NCI-H524 (cell line): ENCODE data around the gene SRXN1.

Experiments used
- DNase-seq, 2 experiments: peaks; one replicate each; lab custom pipeline; 2025; lab: John Stamatoyannopoulos, UW

The SRXN1 gene

DNA sequence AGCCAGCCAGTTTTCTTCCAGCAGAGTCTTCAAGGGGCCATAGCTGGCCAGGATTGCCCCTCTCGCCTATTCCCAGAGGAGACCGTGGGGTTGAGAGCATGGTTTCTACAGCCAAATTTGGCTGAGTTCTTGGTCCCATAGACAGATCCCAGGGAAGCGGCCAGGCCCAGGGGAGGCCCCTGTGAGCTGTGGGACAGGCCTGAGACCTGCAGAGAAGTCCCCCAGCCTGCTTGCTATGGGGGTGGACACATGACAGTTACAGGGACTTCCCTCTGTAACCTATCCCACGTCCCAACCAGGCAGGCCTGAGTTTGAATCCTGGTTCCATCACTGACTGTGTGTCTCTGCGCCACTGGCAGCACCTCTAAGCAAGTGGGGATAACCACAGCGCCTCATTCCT is 45.5 kb downstream of the SRXN1 start:
- DNase-seq: no peak

DNA sequence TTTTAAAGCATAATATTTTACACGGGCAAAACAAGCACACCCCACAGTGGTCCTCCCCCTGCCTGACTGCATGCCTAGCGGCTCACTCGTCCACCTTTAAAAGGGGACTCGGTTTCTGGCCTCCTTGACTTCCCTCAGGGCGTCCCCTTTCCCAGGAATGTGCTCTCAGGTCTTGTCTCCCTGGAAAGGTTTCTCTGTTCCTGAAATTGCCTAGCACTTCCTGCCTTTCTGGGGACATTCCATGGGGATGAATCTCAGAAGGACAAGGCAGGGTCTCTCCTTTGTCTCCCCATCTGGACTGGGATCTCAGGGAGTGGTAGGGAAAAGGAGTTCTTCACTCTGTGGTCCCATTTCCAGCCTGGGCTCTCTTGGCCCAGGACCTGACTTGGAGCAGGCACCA is 47.8 kb downstream of the SRXN1 start:
- DNase-seq: no peak

GRCh38 chr20:603116-603640 is 49.8 kb downstream of the SRXN1 start:
- no peak for DNase-seq

DNA sequence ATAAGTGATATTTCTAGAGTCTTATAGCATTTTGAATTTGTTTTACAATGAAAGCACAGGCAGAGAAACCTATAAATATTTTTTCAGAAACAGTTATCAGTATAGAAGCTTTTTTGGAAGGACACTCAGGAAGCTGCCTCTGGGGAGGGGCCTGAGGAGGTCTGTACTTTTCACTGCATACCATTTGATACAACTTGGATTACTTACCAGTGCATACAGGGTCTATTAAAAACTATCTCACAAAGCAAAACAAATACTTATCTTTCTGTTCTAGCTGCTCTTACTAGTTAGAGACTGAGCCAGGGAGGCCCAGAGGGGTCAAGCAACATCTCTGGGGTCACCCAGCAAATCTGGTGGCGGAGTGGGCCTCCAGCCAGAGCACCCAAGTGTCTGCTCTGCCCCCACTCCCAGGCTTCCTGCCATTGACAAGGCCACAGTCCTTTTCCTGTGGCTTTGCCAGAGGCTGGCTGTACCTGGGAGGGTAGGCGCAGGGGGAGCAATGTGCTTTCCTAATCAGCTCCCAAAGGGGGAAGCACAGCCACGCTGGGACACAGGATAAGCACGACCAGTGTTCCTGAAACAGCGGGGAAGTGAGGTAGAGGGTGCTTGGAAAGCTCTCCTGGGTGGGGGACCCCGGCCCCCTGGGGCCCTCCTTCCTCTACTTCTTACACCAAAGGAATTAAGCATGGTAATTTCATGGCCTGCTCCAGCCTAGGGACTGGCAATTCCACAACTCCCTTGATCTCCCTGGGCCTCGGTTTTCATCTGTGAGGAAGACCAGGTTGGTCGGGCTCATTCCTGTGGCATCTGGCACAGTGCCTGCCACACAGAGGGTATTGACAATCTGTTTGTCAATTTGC is 50.7 kb downstream of the SRXN1 start:
- DNase-seq: no peak

DNA sequence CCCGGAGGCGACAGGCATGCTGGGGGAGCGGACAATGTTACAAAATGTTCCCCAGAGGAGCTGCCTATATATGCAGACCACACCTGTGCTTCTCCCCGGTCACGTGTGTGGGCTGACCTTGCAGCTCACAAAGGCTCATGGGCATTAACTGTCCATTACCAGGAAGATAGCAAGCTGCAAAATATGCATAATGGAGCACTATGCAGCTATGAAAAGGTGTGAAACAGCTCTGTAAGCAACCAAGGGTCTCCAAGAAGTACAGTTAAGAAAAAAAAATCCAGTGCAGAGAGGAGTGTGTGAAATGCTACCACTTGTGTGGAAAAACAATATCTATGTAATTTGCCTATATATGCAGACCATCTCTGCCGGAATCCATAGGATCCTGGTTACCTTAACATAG is 52.3 kb downstream of the SRXN1 start:
- no peak for DNase-seq

- no peak for DNase-seq
Observed at GRCh38 chr20:600141-600540, 52.9 kb downstream of the SRXN1 start.

DNA sequence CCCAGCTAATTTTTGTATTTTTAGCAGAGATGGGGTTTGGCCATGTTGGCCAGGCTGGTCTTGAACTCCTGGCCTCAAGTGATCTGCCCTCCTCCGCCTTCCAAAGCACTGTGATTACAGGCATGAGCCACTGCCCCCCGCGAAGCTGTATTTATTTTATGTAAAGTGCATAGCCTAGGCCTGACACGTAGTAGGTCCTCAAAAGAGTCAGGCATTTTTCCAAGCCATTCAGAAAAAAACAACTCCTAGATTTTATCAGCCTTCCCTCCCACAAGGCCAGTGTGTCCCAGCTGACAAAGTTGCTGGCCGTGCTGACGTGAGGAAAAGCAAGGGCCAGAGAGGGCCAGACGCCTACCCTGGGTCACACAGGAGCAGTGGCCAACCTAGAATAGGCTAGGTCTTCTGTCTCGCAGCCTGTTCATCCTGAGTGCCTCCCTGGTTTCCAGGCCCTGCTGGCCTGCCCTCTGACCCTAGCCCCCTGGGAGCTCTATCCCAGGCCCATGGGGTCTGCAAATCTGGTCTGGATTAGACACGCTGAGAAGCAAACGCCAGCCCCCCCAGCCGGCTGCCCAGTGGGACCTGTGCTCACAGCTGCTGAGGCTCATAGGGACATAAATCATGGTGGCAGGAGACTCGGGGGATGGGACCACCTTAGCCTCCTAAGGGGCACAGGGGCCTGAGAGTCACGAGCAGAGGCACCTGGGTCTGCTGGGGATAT is 54.7 kb downstream of the SRXN1 start:
- no peak for DNase-seq

DNA sequence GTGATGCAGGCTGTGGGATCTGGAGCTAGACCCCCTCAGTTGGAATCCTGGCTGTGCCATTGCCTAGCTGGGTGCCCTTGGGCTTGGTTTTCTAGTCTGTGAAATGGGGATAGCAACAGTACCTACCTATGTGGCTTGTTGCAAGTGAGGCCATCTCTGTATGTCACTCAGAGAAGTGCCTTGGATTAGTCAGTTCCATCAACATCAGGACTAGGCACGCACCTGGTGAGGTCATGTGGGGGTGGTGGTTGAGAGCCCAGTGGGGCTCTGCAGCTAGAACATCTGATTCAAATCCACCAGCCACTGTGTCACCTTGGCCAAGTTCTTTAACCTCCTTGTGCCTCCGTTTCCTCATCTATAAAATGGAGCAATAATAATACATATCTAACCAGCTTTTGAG is 55.4 kb downstream of the SRXN1 start:
- DNase-seq: no peak
